ENCODE results near the gene MRC2.

DNA sequence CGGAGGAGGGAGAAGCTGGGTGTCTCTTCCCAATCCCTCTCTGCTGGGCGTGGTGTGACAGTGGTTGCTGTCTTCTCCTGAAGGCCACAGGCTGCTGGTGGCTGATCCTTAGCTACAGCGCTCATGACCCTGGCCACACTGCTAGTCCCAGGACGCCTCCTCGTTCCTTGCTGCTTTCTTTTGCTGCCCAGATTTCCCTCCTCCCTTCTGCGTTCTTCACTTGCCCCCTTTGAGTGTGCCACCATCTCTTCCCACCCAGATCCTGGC lies 90.1 kb downstream of the MRC2 start:
- no peak for TF ChIP-seq CTCF (IDR thresholded peaks at IDR 0.05)
- no peak for TF ChIP-seq ZFX (IDR thresholded peaks at IDR 0.05; ENCODE audit: borderline replicate concordance)

Measured in 22Rv1 (cell line).